HUES64 (cell line): ENCODE results near the gene MTERF2. TPM values are rescaled to one million over a fixed set of nuclear protein-coding genes. Genes with fewer than 3 reads are reported as not detected.
A peak's percentile ranks its signal among the peaks of the same experiment; 100 is the strongest.
"Not testable (repeated sequence)": the region's sequence is repeated elsewhere in the genome, so short reads cannot be mapped to it uniquely, and the experiment has no call there.

Source experiments
- H3K27ac ChIP-seq: 2 replicates; pipeline ENCODE4 v1.7.0; 2013; ENCODE audit warnings: low read depth, low read length, inconsistent platforms
- H3K27me3 ChIP-seq: 2 replicates; pipeline ENCODE4 v1.6.1; 2013; ENCODE audit warnings: mild to moderate bottlenecking, low read length; ENCODE audit not compliant: insufficient read depth
- H3K36me3 ChIP-seq: 2 replicates; pipeline ENCODE4 v1.6.1; 2013; ENCODE audit warnings: mild to moderate bottlenecking, low read length; ENCODE audit not compliant: insufficient read depth
- H3K4me1 ChIP-seq: 2 replicates; pipeline ENCODE4 v1.6.1; 2013; ENCODE audit warnings: mild to moderate bottlenecking, low read length, moderate library complexity; ENCODE audit not compliant: insufficient read depth
- H3K4me3 ChIP-seq: 2 replicates; pipeline ENCODE4 v1.5.1; 2013; ENCODE audit warnings: mild to moderate bottlenecking, low read length, moderate library complexity
- H3K9ac ChIP-seq: 2 replicates; pipeline ENCODE4 v1.6.1; 2013; ENCODE audit warnings: mild to moderate bottlenecking, low read depth, low read length
- H3K9me3 ChIP-seq: 2 replicates; pipeline ENCODE4 v1.6.1; 2013; ENCODE audit warnings: low read depth, low read length; ENCODE audit not compliant: insufficient read depth
- WGBS: fragments of 150-250, 120-280 bp; methylation state at CpG from one replicate; pipeline ENCODE4 v1.1.7; 2013; ENCODE audit warnings: missing lambda C conversion rate; 5-methylcytosine and 5-hydroxymethylcytosine counted together
- polyA plus RNA-seq, 2 experiments: library from polyadenylated mRNA; stranded (reverse); fragments of 50-300 nt; gene quantifications; one replicate each; pipeline ENCODE4 v1.2.3, GENCODE V29; 2013

Gene MTERF2
- 7.8 TPM for polyA plus RNA-seq (2013, experiment 1 of 2)
- 11.4 TPM for polyA plus RNA-seq (2013, experiment 2 of 2)

GRCh38 chr12:106986625-106987389, at the start of gene MTERF2:
Gene MTERF2, minus strand, starts transcription at chr12:106987146. Its CDS starts 8,432 bp downstream, at chr12:106978714.
- Histone ChIP-seq H3K9ac (peak within 1 kb of the TSS; percentile 85), H3K4me1 (peaks cover 15% of the 10 kb centered on the region; the same call in 1 of the 2 replicates), H3K27me3 (peaks cover 5% of the 10 kb centered on the region; the same call in 1 of the 2 replicates), H3K27ac (peak within 1 kb of the TSS; percentile 4; the same call in 1 of the 2 replicates), H3K4me3 (peak within 1 kb of the TSS; percentile 88), H3K36me3 (peaks cover 11% of the 10 kb centered on the region; the same call in 1 of the 2 replicates), H3K9me3 (no peaks in the 10 kb centered on the region)
- 1% methylated on average over 49 of the region's 50 CpGs for WGBS

GRCh38 chr12:107035733-107036132, 48.8 kb upstream of the MTERF2 start:
- H3K4me1 ChIP-seq: no peaks in the 10 kb centered on the region
- H3K27me3 ChIP-seq: no peaks in the 10 kb centered on the region
- no peak overlapping the region for H3K9ac ChIP-seq
- WGBS: 95% methylated on average over 1 of the region's 2 CpGs
- no peak overlapping the region for H3K4me3 ChIP-seq
- no peaks in the 10 kb centered on the region for H3K36me3 ChIP-seq
- H3K27ac ChIP-seq: no peak overlapping the region
- H3K9me3 ChIP-seq: no peaks in the 10 kb centered on the region

- no peak overlapping the region for H3K27ac ChIP-seq
- no peaks in the 10 kb centered on the region for H3K9me3 ChIP-seq
- no peaks in the 10 kb centered on the region for H3K4me1 ChIP-seq
- no peak overlapping the region for H3K9ac ChIP-seq
- WGBS: 94% methylated on average over 9 of the region's 9 CpGs
- H3K4me3 ChIP-seq: no peak overlapping the region
- H3K27me3 ChIP-seq: no peaks in the 10 kb centered on the region
- H3K36me3 ChIP-seq: no peaks in the 10 kb centered on the region
Observed at GRCh38 chr12:107033758-107034739, 47.1 kb upstream of the MTERF2 start.

DNA sequence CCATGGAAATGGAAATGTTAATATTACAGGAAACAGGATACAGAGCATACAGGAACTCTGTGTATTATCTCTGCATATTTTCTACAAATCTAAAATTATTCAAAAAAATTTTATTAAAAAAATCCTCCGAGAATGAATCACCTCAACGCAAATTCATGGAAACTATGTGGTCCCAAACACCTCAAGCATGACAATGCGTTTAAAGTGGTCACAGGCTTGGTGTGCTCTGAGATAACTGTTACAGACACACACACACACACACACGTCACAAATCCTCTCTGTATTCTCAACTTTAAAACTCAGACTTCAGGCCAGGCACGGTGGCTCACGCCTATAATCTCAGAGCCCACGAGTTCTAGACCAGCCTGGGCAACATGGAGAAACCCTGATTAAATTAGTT, 45.3 kb upstream of the MTERF2 start:
- Histone ChIP-seq H3K9ac (no peak overlapping the region), H3K4me1 (no peaks in the 10 kb centered on the region), H3K27me3 (no peaks in the 10 kb centered on the region), H3K4me3 (no peak overlapping the region), H3K36me3 (no peaks in the 10 kb centered on the region), H3K27ac (no peak overlapping the region), H3K9me3 (no peaks in the 10 kb centered on the region)
- WGBS: 80% methylated on average over 7 of the region's 7 CpGs

DNA sequence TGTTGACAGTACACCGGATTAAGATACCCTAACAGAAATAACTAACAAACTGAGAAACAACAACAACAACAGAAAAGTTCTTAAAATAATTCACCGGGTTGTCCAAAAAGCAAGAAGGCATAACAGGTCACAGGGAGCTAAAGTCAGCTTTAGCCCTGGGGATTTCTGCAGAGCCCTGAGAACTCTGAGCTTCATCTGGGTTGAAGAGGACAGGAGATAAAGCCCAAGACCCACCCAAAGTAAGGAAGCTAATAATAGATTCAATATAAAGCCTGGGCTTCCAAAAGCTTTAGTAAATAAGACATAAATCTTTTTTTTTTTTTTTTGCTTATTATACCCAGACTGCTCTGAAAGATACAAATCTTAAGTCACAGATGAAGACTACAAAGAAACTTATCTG, 44.1 kb upstream of the MTERF2 start:
- Histone ChIP-seq H3K4me3 (no peak overlapping the region), H3K9ac (no peak overlapping the region), H3K27me3 (no peaks in the 10 kb centered on the region), H3K4me1 (no peaks in the 10 kb centered on the region), H3K27ac (no peak overlapping the region; the same call in 1 of the 2 replicates), H3K9me3 (no peaks in the 10 kb centered on the region), H3K36me3 (no peaks in the 10 kb centered on the region)
- WGBS: 95% methylated on average over 2 of the region's 2 CpGs

- WGBS: 93% methylated on average over 7 of the region's 7 CpGs
- H3K27ac ChIP-seq: no peak overlapping the region
- no peaks in the 10 kb centered on the region for H3K9me3 ChIP-seq
- no peak overlapping the region for H3K9ac ChIP-seq
- no peak overlapping the region for H3K4me3 ChIP-seq
- H3K36me3 ChIP-seq: no peaks in the 10 kb centered on the region
- H3K4me1 ChIP-seq: peaks cover 4% of the 10 kb centered on the region; the same call in 1 of the 2 replicates
- no peaks in the 10 kb centered on the region for H3K27me3 ChIP-seq
Observed at GRCh38 chr12:107029081-107029480, 42.1 kb upstream of the MTERF2 start.

DNA sequence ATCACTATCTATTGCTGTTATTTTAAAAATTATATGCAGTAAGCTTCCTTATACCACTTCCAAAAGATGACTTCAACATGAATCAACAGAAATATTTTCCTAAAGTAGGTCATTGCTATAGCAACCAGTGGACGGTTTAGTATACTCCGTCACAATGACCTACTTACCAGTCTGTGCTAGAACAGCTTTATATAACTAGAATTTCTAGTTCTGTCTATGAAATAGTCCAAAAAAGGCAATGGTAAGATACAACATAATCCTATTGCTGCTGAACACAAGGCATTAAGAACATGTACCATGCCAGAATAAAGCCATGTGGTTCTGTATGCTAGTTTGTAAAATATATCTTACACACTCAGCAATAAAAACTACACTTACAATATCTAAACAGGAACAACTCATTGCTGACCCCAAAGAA, 40.7 kb upstream of the MTERF2 start:
- Histone ChIP-seq H3K9ac (peak overlapping the region; percentile 26; the same call in 1 of the 2 replicates), H3K9me3 (no peaks in the 10 kb centered on the region), H3K4me1 (peaks cover 4% of the 10 kb centered on the region; the same call in 1 of the 2 replicates), H3K27ac (no peak overlapping the region), H3K36me3 (no peaks in the 10 kb centered on the region), H3K4me3 (no peak overlapping the region), H3K27me3 (no peaks in the 10 kb centered on the region)
- WGBS: 100% methylated on average over 1 of the region's 2 CpGs

GRCh38 chr12:107026806-107027635, 40.1 kb upstream of the MTERF2 start:
- Histone ChIP-seq H3K36me3 (no peaks in the 10 kb centered on the region), H3K27me3 (no peaks in the 10 kb centered on the region), H3K9ac (no peak overlapping the region), H3K4me3 (no peak overlapping the region), H3K4me1 (peaks cover 4% of the 10 kb centered on the region; the same call in 1 of the 2 replicates), H3K27ac (no peak overlapping the region), H3K9me3 (no peaks in the 10 kb centered on the region)
- WGBS: 92% methylated on average over 2 of the region's 4 CpGs

DNA sequence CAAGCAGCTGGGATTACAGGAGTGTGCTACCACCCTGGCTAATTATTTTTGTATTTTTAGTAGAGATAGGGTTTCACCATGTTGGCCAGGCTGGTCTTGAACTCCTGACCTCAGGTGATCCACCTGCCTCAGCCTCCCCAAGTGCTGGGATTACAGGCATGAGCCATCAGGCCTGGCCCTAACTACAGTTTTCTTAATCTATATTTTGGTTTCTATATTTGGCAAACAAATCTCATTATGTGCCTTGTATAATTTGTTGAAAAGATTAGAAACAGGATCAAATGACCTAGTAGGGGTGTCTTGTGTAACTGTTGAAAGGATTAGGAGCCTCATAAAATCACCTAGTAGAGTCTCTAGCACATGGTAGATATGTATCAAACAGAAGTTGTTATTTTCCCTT, 39.4 kb upstream of the MTERF2 start:
- H3K4me3 ChIP-seq, H3K27me3 ChIP-seq, H3K36me3 ChIP-seq, H3K27ac ChIP-seq, H3K9ac ChIP-seq, H3K9me3 ChIP-seq, H3K4me1 ChIP-seq: not testable (repeated sequence)

GRCh38 chr12:107025671-107026070, 38.7 kb upstream of the MTERF2 start:
- H3K9ac ChIP-seq: no peak overlapping the region
- H3K4me3 ChIP-seq: no peak overlapping the region
- no peaks in the 10 kb centered on the region for H3K27me3 ChIP-seq
- H3K4me1 ChIP-seq: peaks cover 4% of the 10 kb centered on the region; the same call in 1 of the 2 replicates
- H3K36me3 ChIP-seq: no peaks in the 10 kb centered on the region
- no peak overlapping the region for H3K27ac ChIP-seq
- 79% methylated on average over 1 of the region's 1 CpG for WGBS
- H3K9me3 ChIP-seq: no peaks in the 10 kb centered on the region
